ENCODE measurements around the gene ROR2. TPM values are rescaled to one million over a fixed set of nuclear protein-coding genes. Genes with fewer than 3 reads are reported as not detected.

The ROR2 gene
- total RNA-seq, 1 donor from 2014 or later = 3.8 TPM

- Histone ChIP-seq H3K27me3 (ENCODE audit: low read depth) (no peaks in the 10 kb centered on the region), H3K4me3 (no peak overlapping the region), H3K9me3 (no peaks in the 10 kb centered on the region), H3K36me3 (no peaks in the 10 kb centered on the region), H3K4me1 (no peaks in the 10 kb centered on the region), H3K27ac (no peak overlapping the region)
- no peak for DNase-seq
- TF ChIP-seq, protein P1, sequence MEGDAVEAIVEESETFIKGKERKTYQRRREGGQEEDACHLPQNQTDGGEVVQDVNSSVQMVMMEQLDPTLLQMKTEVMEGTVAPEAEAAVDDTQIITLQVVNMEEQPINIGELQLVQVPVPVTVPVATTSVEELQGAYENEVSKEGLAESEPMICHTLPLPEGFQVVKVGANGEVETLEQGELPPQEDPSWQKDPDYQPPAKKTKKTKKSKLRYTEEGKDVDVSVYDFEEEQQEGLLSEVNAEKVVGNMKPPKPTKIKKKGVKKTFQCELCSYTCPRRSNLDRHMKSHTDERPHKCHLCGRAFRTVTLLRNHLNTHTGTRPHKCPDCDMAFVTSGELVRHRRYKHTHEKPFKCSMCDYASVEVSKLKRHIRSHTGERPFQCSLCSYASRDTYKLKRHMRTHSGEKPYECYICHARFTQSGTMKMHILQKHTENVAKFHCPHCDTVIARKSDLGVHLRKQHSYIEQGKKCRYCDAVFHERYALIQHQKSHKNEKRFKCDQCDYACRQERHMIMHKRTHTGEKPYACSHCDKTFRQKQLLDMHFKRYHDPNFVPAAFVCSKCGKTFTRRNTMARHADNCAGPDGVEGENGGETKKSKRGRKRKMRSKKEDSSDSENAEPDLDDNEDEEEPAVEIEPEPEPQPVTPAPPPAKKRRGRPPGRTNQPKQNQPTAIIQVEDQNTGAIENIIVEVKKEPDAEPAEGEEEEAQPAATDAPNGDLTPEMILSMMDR (IDR thresholded peaks at IDR 0.05) = no peak
- intact Hi-C loops (cut with DNase I) = no loop called here
- no peak for ATAC-seq
Measured at GRCh38 chr9:91558395-91558794, 391.6 kb downstream of the ROR2 start.

DNA sequence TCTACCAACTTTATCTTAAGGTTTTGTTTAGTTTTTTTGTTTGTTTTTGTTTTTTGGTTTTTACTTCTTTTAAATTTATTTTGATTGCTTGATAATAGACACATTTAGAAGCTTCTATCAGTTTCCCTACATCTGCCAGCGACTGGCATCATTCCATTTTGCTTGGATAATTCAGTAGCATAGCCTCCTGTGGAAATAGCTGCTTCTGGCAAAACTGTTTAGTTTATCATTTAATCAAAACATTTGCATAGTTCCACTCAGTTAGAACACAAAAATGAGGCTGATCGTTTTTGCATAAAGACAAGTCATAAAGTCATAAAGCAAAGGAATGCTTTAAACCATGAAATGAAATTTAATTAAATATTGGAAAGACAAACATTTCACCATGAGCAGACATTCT, 392.7 kb downstream of the ROR2 start:
- Histone ChIP-seq H3K9me3 (no peaks in the 10 kb centered on the region), H3K4me1 (no peaks in the 10 kb centered on the region), H3K4me3 (no peak overlapping the region), H3K27me3 (ENCODE audit: low read depth) (no peaks in the 10 kb centered on the region), H3K27ac (no peak overlapping the region), H3K36me3 (no peaks in the 10 kb centered on the region)
- no peak for ATAC-seq
- no peak for DNase-seq
- TF ChIP-seq, protein P1 (IDR thresholded peaks at IDR 0.05) = no peak
- intact Hi-C loops (cut with DNase I) = no loop called here

- H3K27ac ChIP-seq = no peak overlapping the region
- H3K9me3 ChIP-seq = no peaks in the 10 kb centered on the region
- no peaks in the 10 kb centered on the region for H3K4me1 ChIP-seq
- intact Hi-C loops (cut with DNase I) = no loop called here
- TF ChIP-seq, protein P1 (IDR thresholded peaks at IDR 0.05) = no peak
- no peaks in the 10 kb centered on the region for H3K27me3 ChIP-seq (ENCODE audit: low read depth)
- no peaks in the 10 kb centered on the region for H3K36me3 ChIP-seq
- DNase-seq (no peak), ATAC-seq (no peak)
- no peak overlapping the region for H3K4me3 ChIP-seq
Measured at GRCh38 chr9:91555132-91555531, 394.9 kb downstream of the ROR2 start.

DNA sequence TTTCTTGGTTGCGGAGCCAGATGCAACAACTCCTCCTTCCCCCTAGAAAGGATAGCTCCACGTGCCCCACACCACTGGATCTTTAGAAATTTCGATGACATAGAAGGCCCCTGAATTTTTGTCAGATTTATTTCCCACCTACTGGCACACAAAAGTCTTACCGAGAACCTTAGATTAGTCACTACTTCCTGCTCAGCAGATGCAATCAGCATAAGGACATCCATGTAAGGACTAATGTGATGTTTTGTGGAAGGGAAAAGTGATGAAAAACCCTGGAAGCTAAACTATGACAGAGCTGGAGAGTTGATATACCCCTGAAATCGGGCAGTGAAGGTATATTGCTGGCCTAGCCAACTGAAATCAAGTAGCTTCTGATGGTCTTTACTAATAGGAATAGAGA, 400.9 kb downstream of the ROR2 start:
- Histone ChIP-seq H3K4me1 (no peaks in the 10 kb centered on the region), H3K9me3 (no peaks in the 10 kb centered on the region), H3K27ac (no peak overlapping the region), H3K27me3 (ENCODE audit: low read depth) (no peaks in the 10 kb centered on the region), H3K4me3 (no peak overlapping the region), H3K36me3 (no peaks in the 10 kb centered on the region)
- DNase-seq (no peak), ATAC-seq (no peak)
- intact Hi-C loops (cut with DNase I) = no loop called here
- TF ChIP-seq, protein P1 (IDR thresholded peaks at IDR 0.05) = no peak

DNA sequence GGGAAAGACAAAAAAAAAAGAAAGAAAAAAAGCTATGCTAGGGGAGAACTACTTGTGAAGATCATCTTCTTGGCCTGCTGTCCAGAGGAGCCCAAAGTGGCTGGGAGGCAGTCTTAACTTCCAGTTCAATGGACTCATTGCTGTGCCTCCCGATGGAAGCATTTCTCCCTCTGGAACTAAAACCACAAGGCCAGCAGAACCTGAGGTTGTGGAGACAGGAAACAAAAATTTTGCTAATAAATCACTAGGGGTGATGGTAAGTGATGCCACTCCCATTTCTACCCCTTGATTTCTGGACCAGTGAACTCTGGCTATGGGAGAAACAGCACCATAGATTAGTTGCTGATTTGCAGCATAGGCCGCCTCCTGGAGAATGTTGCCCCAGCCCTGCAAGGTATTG, 402.9 kb downstream of the ROR2 start:
- intact Hi-C loops (cut with DNase I) = no loop called here

More for the DNA sequence above, 402.9 kb downstream of the ROR2 start:
- H3K27ac ChIP-seq = no peak overlapping the region
- H3K9me3 ChIP-seq = no peaks in the 10 kb centered on the region
- H3K27me3 ChIP-seq (ENCODE audit: low read depth) = no peaks in the 10 kb centered on the region
- H3K4me3 ChIP-seq = no peak overlapping the region
- DNase-seq (no peak), ATAC-seq (no peak)
- H3K36me3 ChIP-seq = no peaks in the 10 kb centered on the region
- H3K4me1 ChIP-seq = no peaks in the 10 kb centered on the region
- TF ChIP-seq, protein P1 (IDR thresholded peaks at IDR 0.05) = no peak

All from lower lobe of right lung (tissue), 2 donors.